GM12878 (cell line): ENCODE measurements around the gene ZNF45. TPM values are rescaled to one million over a fixed set of nuclear protein-coding genes. Genes with fewer than 3 reads are reported as not detected.

Experiments
- ATAC-seq: fragments of 200-7000 bp; cut with Tn5 transposase; 3 replicates; pipeline ENCODE4 v1.9.1; 2020; ENCODE audit warnings: mild to moderate bottlenecking, moderate library complexity
- BruUV-seq: library from RNA; stranded (reverse); fragments of 400-500 nt; replicated peaks from 2 replicates; lab custom pipeline; 2021; lab: Mats Ljungman, UMichigan
- CTCF ChIA-PET: fragments of 300-600 bp; sonication (Branson Sonifier 250); formaldehyde crosslinking; extraction: SDS; loops from one replicate; lab custom pipeline; 2021; ENCODE audit warnings: inconsistent platforms; lab: Yijun Ruan, JAX
- POLR2A ChIA-PET: fragments of 350-600 bp; formaldehyde crosslinking; extraction: SDS; loops from one replicate; lab custom pipeline; 2021; ENCODE audit warnings: inconsistent platforms; lab: Charles Lee
- RAD21 ChIA-PET: fragments of 300-600 bp; sonication (Branson Sonifier 250); formaldehyde crosslinking; loops from one replicate; lab custom pipeline; 2023; ENCODE audit warnings: antibody characterized with exemption; ENCODE audit not compliant: unreplicated experiment; lab: Charles Lee
- SMC1A ChIA-PET: fragments of 300-600 bp; sonication (Branson Sonifier 250); formaldehyde crosslinking; loops from one replicate; lab custom pipeline; 2023; ENCODE audit not compliant: unreplicated experiment, uncharacterized antibody; lab: Charles Lee
- DNase-seq: peaks from one replicate; pipeline ENCODE4 v3.0.0-alpha.2; 2011; ENCODE audit warnings: low read depth, low spot score
- FAIRE-seq: peaks from 3 replicates; lab custom pipeline; 2011; peaks lifted over from hg19 to GRCh38; lab: Jason Lieb, UNC
- H2AFZ ChIP-seq: 2 replicates; pipeline ENCODE4 v1.6.0; 2011; ENCODE audit warnings: low read depth, low read length, control low read depth; ENCODE audit not compliant: control insufficient read depth
- H3K27ac ChIP-seq: 2 replicates; pipeline ENCODE4 v1.5.1; 2011; ENCODE audit warnings: control low read depth; ENCODE audit not compliant: control insufficient read depth, insufficient read depth
- H3K27me3 ChIP-seq, 2 experiments: replicated peaks in 1 of 2; 2 replicates each; pipeline versions ENCODE4 v1.6.0 to v1.6.1; 2011; ENCODE audit warnings: low read length in 1 of 2; ENCODE audit not compliant: control insufficient read depth in 2 of 2, insufficient read depth in 2 of 2
- H3K36me3 ChIP-seq, 2 experiments: 2 replicates each; pipeline ENCODE4 v1.5.1; 2011; ENCODE audit warnings: low read length in 1 of 2; ENCODE audit not compliant: control insufficient read depth in 2 of 2, insufficient read depth in 2 of 2
- H3K4me1 ChIP-seq: 2 replicates; pipeline ENCODE4 v1.6.1; 2011; ENCODE audit warnings: mild to moderate bottlenecking, low read length, moderate library complexity, mixed read lengths; ENCODE audit not compliant: control insufficient read depth, insufficient read depth
- H3K4me2 ChIP-seq: 2 replicates; pipeline ENCODE4 v1.6.0; 2011; ENCODE audit warnings: control low read depth; ENCODE audit not compliant: control insufficient read depth, insufficient read depth
- H3K4me3 ChIP-seq: fragments of 200-600 bp; sonication (generic); 2 replicates; pipeline ENCODE4 v1.5.1; 2016
- H3K79me2 ChIP-seq: 2 replicates; pipeline ENCODE4 v1.6.0; 2011; ENCODE audit warnings: low read length; ENCODE audit not compliant: control insufficient read depth, insufficient read depth
- H3K9ac ChIP-seq: 2 replicates; pipeline ENCODE4 v1.8.0; 2011; ENCODE audit warnings: low read length, control low read depth, mixed read lengths; ENCODE audit not compliant: control insufficient read depth, insufficient read depth
- H3K9me3 ChIP-seq: replicated peaks from 3 replicates; pipeline ENCODE4 v1.5.1; 2011; ENCODE audit warnings: mild to moderate bottlenecking, low read length; ENCODE audit not compliant: control insufficient read depth, insufficient read depth
- H4K20me1 ChIP-seq: 2 replicates; pipeline ENCODE4 v1.6.0; 2011; ENCODE audit not compliant: control insufficient read depth, insufficient read depth
- BMI1 ChIP-seq: fragments of 450-650 bp; IDR thresholded peaks from 2 replicates; pipeline ENCODE4 v1.6.1; 2016; ENCODE audit warnings: mild to moderate bottlenecking, moderate library complexity, borderline replicate concordance
- CBFB ChIP-seq: IDR thresholded peaks from 2 replicates; pipeline ENCODE4 v1.6.1; 2016; ENCODE audit warnings: antibody characterized with exemption, low read depth
- CHD1 ChIP-seq: IDR thresholded peaks from 2 replicates; pipeline ENCODE4 v1.6.1; 2012; ENCODE audit warnings: low read depth, low read length, improper control_type of control experiment
- CHD4 ChIP-seq: fragments of 200-600 bp; sonication (generic); IDR thresholded peaks from 2 replicates; pipeline ENCODE4 v1.6.1; 2016; ENCODE audit warnings: mild to moderate bottlenecking
- EED ChIP-seq: sonication (generic); IDR thresholded peaks from 2 replicates; pipeline ENCODE4 v1.6.1; 2016; ENCODE audit warnings: antibody characterized with exemption, low read depth
- ESRRA ChIP-seq: IDR thresholded peaks from 2 replicates; pipeline ENCODE4 v1.6.1; 2012; ENCODE audit warnings: mild to moderate bottlenecking, low read length, improper control_type of control experiment
- ETV6 ChIP-seq, 2 experiments: fragments of 450-650 bp in 1 of 2; IDR thresholded peaks in 1 of 2; conservative IDR thresholded peaks in 1 of 2; 2 replicates each; pipeline ENCODE4 v1.6.1; 2014; ENCODE audit warnings: antibody characterized with exemption in 1 of 2, borderline replicate concordance in 1 of 2, low read depth in 1 of 2, mild to moderate bottlenecking in 1 of 2, moderate library complexity in 1 of 2
- KDM1A ChIP-seq: fragments of 200-600 bp; sonication (generic); IDR thresholded peaks from 2 replicates; pipeline ENCODE4 v1.6.1; 2016; ENCODE audit warnings: borderline replicate concordance
- LARP7 ChIP-seq: fragments of 450-650 bp; IDR thresholded peaks from 2 replicates; pipeline ENCODE4 v1.6.1; 2017; ENCODE audit warnings: mild to moderate bottlenecking
- NFIC ChIP-seq: IDR thresholded peaks from 2 replicates; pipeline ENCODE4 v1.6.1; 2012; ENCODE audit warnings: low read depth, mild to moderate bottlenecking, inconsistent platforms, low read length, moderate library complexity
- PML ChIP-seq: IDR thresholded peaks from 2 replicates; pipeline ENCODE4 v1.6.1; 2012; ENCODE audit warnings: low read length, inconsistent platforms
- RB1 ChIP-seq: fragments of 450-650 bp; formaldehyde crosslinking; IDR thresholded peaks from 2 replicates; pipeline ENCODE4 v1.6.1; 2017; ENCODE audit warnings: mild to moderate bottlenecking, borderline replicate concordance
- SIN3A ChIP-seq: IDR thresholded peaks from 2 replicates; pipeline ENCODE4 v1.6.1; 2012; ENCODE audit warnings: low read depth, low read length, improper control_type of control experiment
- SREBF2 ChIP-seq: IDR thresholded peaks from 2 replicates; pipeline ENCODE4 v1.6.1; 2012; ENCODE audit warnings: mild to moderate bottlenecking, low read length
- SRF ChIP-seq, 2 experiments: IDR thresholded peaks; 2 replicates each; pipeline ENCODE4 v1.6.1; 2011; ENCODE audit warnings: low read depth in 2 of 2, low read length in 2 of 2, mild to moderate bottlenecking in 1 of 2, moderate library complexity in 1 of 2
- TAF1 ChIP-seq: IDR thresholded peaks from 2 replicates; pipeline ENCODE4 v1.6.1; 2011; ENCODE audit warnings: mild to moderate bottlenecking, low read depth, low read length, borderline replicate concordance
- in situ Hi-C: fragments of 300-500 bp; cut with MboI; formaldehyde crosslinking; loops from 9 replicates; pipeline ENCODE4 v1.14.3; 2018; ENCODE audit warnings: mixed read lengths
- intact Hi-C: fragments of 100-400 bp; cut with micrococcal nuclease; formaldehyde crosslinking; loops from one replicate; pipeline ENCODE4 v1.14.2; 2022; ENCODE audit not compliant: unreplicated experiment
- polyA plus RNA-seq, 11 experiments: library from polyadenylated mRNA; depleted of rRNA in 4 of 11; unstranded in 6 of 11; stranded (reverse) in 5 of 11; fragments of >200 nt; fragmentation: Nextera tagmentation in 4 of 11; fragmentation: Illumina TruSeq in 1 of 11; extraction: Ambion mirVana in 4 of 11; extraction: Trizol in 1 of 11; gene quantifications; 1 replicate in 1 of 11; 2 replicates in 10 of 11; pipeline versions ENCODE4 v1.2.1 to v1.2.3, GENCODE V29; 2011 to 2016; ENCODE audit warnings: inconsistent platforms in 2 of 11, missing spikeins in 2 of 11, low read depth in 1 of 11
- total RNA-seq, 4 experiments: library from RNA; depleted of rRNA in 3 of 4; stranded (reverse); fragments of >200 nt in 3 of 4; fragmentation: Illumina TruSeq in 1 of 4; extraction: Trizol in 1 of 4; gene quantifications; 2 replicates each; pipeline versions ENCODE4 v1.2.1 to v1.2.3, GENCODE V29; 2013 to 2021
- TF ChIP-seq, protein P1 (sequence below): fragments of 450-650 bp; IDR thresholded peaks from 2 replicates; pipeline ENCODE4 v1.6.1; 2014; ENCODE audit warnings: mild to moderate bottlenecking
- TF ChIP-seq, protein P2 (sequence below): fragments of 450-650 bp; formaldehyde crosslinking; IDR thresholded peaks from 2 replicates; pipeline ENCODE4 v1.4.0; 2020; ENCODE audit warnings: mild to moderate bottlenecking, moderate library complexity

ZNF45 gene
- total and polyA plus RNA-seq, 10 of the 15 experiments (the other 5 are each of a cell fraction or from before 2014, with no cell fraction given): 4.2 to 23.1 (median 15.9) TPM

DNA sequence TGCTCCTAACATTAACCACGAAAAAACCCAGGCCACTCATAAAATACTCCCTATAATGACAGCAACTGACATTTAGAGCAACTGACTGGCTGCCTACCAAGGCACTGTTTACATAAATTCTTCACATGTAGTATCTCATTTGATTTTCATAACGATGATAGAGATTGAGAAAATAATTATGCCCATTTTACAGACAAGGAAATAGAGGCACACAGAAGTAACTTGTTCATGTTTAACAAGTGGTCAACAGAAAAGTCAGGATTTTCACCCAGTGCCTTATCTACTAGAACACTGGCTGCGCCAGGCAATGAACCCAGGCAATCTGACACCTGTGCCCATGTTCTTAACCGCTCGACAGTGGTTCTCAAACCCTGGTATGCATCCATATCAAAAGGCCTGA lies 6.3 kb downstream of the ZNF45 start (continued):
- TF ChIP-seq, protein P1, sequence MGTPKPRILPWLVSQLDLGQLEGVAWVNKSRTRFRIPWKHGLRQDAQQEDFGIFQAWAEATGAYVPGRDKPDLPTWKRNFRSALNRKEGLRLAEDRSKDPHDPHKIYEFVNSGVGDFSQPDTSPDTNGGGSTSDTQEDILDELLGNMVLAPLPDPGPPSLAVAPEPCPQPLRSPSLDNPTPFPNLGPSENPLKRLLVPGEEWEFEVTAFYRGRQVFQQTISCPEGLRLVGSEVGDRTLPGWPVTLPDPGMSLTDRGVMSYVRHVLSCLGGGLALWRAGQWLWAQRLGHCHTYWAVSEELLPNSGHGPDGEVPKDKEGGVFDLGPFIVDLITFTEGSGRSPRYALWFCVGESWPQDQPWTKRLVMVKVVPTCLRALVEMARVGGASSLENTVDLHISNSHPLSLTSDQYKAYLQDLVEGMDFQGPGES: no peak
- no peak for TF ChIP-seq SIN3A
- no peak for TF ChIP-seq ETV6 (conservative IDR thresholded peaks at IDR 0.05 in 1 of 2, IDR thresholded peaks at IDR 0.05 in 1 of 2; ENCODE audit: borderline replicate concordance in 1 of 2, low read depth in 1 of 2)
- no peak for TF ChIP-seq KDM1A
- no peak for TF ChIP-seq SRF (IDR thresholded peaks at IDR 0.05; ENCODE audit: low read depth in 2 of 2, low read length in 2 of 2)

DNA sequence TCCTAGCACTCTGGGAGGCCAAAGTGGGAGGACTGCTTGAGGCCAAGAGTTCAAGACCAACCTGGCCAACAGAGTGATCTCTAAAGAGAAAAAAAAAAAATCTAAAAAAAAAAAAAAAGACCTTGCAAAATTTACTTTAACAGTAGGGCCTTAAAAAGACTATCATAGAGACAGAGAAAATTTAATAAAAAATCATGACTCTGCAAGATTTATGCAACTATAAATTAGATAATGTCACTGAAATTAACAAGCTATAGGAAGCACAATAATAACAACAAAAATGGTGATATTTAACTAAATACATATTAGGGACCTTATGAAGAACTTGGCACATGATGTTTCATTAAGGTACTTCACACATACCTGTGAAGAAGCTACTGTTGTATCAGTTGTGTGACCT lies 11.2 kb downstream of the ZNF45 start:
- Histone ChIP-seq H3K36me3 (peaks cover 2 to 30% of the 10 kb centered on the region in 2 experiments), H4K20me1 (no peaks in the 10 kb centered on the region), H3K4me1 (no peaks in the 10 kb centered on the region), H3K4me3 (no peak overlapping the region), H2AFZ (no peak overlapping the region), H3K4me2 (no peak overlapping the region), H3K9ac (no peak overlapping the region), H3K27me3 (no peaks in the 10 kb centered on the region), H3K27ac (no peak overlapping the region), H3K79me2 (no peaks in the 10 kb centered on the region), H3K9me3 (peaks cover 2% of the 10 kb centered on the region; the same call in 2 of the 3 replicates)
- no peak for FAIRE-seq
- in situ Hi-C loops: no loop called here
- CTCF ChIA-PET: interaction anchor here (0.6 to 0.9 kb wide), 2 partner anchors 11 to 81 kb away, joined by 3 to 4 read pairs; no protein-coding TSS in a partner anchor
- intact Hi-C loops: no loop called here
- RAD21 ChIA-PET: interaction anchor here (0.9 kb wide), 1 partner anchor 12 kb away, joined by 3 read pairs; the partner anchor contains the start of gene ZNF45
- POLR2A ChIA-PET: interaction anchor here (0.6 to 0.7 kb wide), 2 partner anchors 23 to 25 kb away, joined by 3 to 5 read pairs; no protein-coding TSS in a partner anchor
- BruUV-seq: no TSS peak
- no peak for ATAC-seq
- DNase-seq: no peak
- SMC1A ChIA-PET: interaction anchor here (0.7 kb wide), 1 partner anchor 27 kb away, joined by 3 read pairs; no protein-coding TSS in a partner anchor
- TF ChIP-seq CHD4 (no peak), CHD1 (no peak), NFIC (no peak), RB1 (no peak), BMI1 (no peak), ESRRA (no peak), EED (no peak), LARP7 (no peak), CBFB (no peak), SREBF2 (no peak), PML (no peak), TAF1 (no peak)
- TF ChIP-seq, protein P1: no peak
- TF ChIP-seq, protein P2, sequence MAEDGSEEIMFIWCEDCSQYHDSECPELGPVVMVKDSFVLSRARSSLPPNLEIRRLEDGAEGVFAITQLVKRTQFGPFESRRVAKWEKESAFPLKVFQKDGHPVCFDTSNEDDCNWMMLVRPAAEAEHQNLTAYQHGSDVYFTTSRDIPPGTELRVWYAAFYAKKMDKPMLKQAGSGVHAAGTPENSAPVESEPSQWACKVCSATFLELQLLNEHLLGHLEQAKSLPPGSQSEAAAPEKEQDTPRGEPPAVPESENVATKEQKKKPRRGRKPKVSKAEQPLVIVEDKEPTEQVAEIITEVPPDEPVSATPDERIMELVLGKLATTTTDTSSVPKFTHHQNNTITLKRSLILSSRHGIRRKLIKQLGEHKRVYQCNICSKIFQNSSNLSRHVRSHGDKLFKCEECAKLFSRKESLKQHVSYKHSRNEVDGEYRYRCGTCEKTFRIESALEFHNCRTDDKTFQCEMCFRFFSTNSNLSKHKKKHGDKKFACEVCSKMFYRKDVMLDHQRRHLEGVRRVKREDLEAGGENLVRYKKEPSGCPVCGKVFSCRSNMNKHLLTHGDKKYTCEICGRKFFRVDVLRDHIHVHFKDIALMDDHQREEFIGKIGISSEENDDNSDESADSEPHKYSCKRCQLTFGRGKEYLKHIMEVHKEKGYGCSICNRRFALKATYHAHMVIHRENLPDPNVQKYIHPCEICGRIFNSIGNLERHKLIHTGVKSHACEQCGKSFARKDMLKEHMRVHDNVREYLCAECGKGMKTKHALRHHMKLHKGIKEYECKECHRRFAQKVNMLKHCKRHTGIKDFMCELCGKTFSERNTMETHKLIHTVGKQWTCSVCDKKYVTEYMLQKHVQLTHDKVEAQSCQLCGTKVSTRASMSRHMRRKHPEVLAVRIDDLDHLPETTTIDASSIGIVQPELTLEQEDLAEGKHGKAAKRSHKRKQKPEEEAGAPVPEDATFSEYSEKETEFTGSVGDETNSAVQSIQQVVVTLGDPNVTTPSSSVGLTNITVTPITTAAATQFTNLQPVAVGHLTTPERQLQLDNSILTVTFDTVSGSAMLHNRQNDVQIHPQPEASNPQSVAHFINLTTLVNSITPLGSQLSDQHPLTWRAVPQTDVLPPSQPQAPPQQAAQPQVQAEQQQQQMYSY (CRISPR knock-in tag): no peak
